Measurements from ENCODE around the gene ALDH1L1. TPM values are rescaled to one million over a fixed set of nuclear protein-coding genes. Genes with fewer than 3 reads are reported as not detected.

The ALDH1L1 gene
- total and polyA plus RNA-seq, 2 of the 4 experiments (the other 2 are of a cell fraction): not detected

DNA sequence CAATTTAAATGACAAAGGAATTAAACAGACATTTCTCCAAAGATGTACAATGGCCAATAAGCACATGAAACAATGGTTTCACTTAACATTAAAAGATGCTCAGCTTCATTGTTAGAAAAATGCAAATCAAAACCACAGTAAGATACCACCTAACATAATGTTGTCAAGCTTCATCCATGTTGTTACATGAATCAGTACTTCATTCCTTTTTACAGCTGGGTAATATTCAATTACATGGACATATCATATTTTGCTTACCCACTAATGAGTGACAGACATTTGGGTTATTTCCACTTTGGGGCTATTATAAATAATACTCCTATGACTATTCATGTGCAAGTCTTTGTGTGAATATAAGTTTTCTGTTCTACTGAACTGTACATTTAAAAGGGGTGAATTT, 104.2 kb downstream of the ALDH1L1 start:
- Histone ChIP-seq H3K4ac (ENCODE audit: low read depth, low read length) (no peak overlapping the region), H3K9ac (ENCODE audit: low read depth, low read length) (no peak overlapping the region), H2AK9ac (replicated peaks; ENCODE audit: low read depth, low read length, poor library complexity) (no peak overlapping the region), H3K9me1 (ENCODE audit: insufficient read depth, low read length) (no peaks in the 10 kb centered on the region), H3K27ac (ENCODE audit: insufficient read depth, low read length) (no peak overlapping the region), H2BK15ac (ENCODE audit: low read depth, low read length) (no peak overlapping the region), H3K36me3 (ENCODE audit: control insufficient read depth, insufficient read depth, low read length) (no peaks in the 10 kb centered on the region), H2BK5ac (ENCODE audit: low read depth, low read length, poor library complexity, severe bottlenecking) (no peak overlapping the region), H3K56ac (ENCODE audit: extremely low read depth, insufficient read depth, low read length) (no peak overlapping the region), H2AK5ac (ENCODE audit: low read depth, low read length) (no peak overlapping the region), H3K14ac (replicated peaks; ENCODE audit: low read depth, low read length) (no peak overlapping the region), H3K4me1 (ENCODE audit: control insufficient read depth, insufficient read depth, low read length) (no peaks in the 10 kb centered on the region), H3K9me3 (ENCODE audit: control insufficient read depth, insufficient read depth, low read length) (no peaks in the 10 kb centered on the region), H2BK120ac (ENCODE audit: low read depth, low read length) (no peak overlapping the region), H3K79me1 (ENCODE audit: low read depth in 1 of 2, low read length in 2 of 2) (no peaks in the 10 kb centered on the region; a peak in 1 of 4 replicates), H3K18ac (ENCODE audit: low read depth, low read length) (no peak overlapping the region), H2AFZ (replicated peaks; ENCODE audit: low read length, poor library complexity) (no peak overlapping the region), H3K4me2 (ENCODE audit: low read depth, low read length) (no peak overlapping the region), H4K20me1 (ENCODE audit: insufficient read depth, low read length) (no peaks in the 10 kb centered on the region), H4K5ac (ENCODE audit: low read depth, low read length) (no peak overlapping the region), H2BK20ac (ENCODE audit: low read depth, low read length) (no peak overlapping the region), H3K23ac (ENCODE audit: low read depth, low read length) (no peak overlapping the region), H3K4me3 (ENCODE audit: insufficient read depth, low read depth, low read length) (no peak overlapping the region), H4K8ac (ENCODE audit: low read depth in 2 of 2, low read length in 2 of 2) (no peak overlapping the region), H4K91ac (ENCODE audit: insufficient read depth, low read depth, low read length) (no peak overlapping the region), H3K27me3 (ENCODE audit: control insufficient read depth, insufficient read depth, low read length) (no peaks in the 10 kb centered on the region)
- POLR2A ChIA-PET (ENCODE audit: unreplicated experiment): no interaction called here
- in situ Hi-C loops (cut with MboI; ENCODE audit: low sequenced_read_pairs) (no loop called here), dilution Hi-C loops (cut with HindIII; ENCODE audit: low sequenced_read_pairs, unreplicated experiment) (no loop called here), intact Hi-C loops (cut with micrococcal nuclease) (no loop called here)
- BruUV-seq (replicated peaks): no TSS peak
- ATAC-seq (ENCODE audit: low read depth): no peak
- no peak for DNase-seq
- CTCF ChIA-PET: interaction anchor here (0.5 kb wide), 1 partner anchor 909 kb away, joined by 5 read pairs; no protein-coding TSS in a partner anchor
- TF ChIP-seq, protein P1, sequence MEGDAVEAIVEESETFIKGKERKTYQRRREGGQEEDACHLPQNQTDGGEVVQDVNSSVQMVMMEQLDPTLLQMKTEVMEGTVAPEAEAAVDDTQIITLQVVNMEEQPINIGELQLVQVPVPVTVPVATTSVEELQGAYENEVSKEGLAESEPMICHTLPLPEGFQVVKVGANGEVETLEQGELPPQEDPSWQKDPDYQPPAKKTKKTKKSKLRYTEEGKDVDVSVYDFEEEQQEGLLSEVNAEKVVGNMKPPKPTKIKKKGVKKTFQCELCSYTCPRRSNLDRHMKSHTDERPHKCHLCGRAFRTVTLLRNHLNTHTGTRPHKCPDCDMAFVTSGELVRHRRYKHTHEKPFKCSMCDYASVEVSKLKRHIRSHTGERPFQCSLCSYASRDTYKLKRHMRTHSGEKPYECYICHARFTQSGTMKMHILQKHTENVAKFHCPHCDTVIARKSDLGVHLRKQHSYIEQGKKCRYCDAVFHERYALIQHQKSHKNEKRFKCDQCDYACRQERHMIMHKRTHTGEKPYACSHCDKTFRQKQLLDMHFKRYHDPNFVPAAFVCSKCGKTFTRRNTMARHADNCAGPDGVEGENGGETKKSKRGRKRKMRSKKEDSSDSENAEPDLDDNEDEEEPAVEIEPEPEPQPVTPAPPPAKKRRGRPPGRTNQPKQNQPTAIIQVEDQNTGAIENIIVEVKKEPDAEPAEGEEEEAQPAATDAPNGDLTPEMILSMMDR (conservative IDR thresholded peaks at IDR 0.05; ENCODE audit: low read depth, low read length): no peak
- no peak for TF ChIP-seq FOS (IDR thresholded peaks at IDR 0.05; ENCODE audit: low read depth, low read length)
- TF ChIP-seq NFE2L2 (IDR thresholded peaks at IDR 0.05; ENCODE audit: low read depth, low read length): no peak
- no peak for TF ChIP-seq MXI1 (IDR thresholded peaks at IDR 0.05; ENCODE audit: borderline replicate concordance, low read depth, low read length)
- TF ChIP-seq ELK1 (IDR thresholded peaks at IDR 0.05; ENCODE audit: borderline replicate concordance, low read depth, low read length): no peak
- TF ChIP-seq MAZ (IDR thresholded peaks at IDR 0.05; ENCODE audit: borderline replicate concordance, low read depth, low read length): no peak
- no peak for TF ChIP-seq CEBPB (IDR thresholded peaks at IDR 0.05; ENCODE audit: low read depth, low read length)
- TF ChIP-seq POLR2A (IDR thresholded peaks at IDR 0.05; ENCODE audit: low read depth, low read length): no peak
- TF ChIP-seq CHD1 (IDR thresholded peaks at IDR 0.05; ENCODE audit: low read depth, low read length): no peak
